GM18868 (cell line): Measurements from ENCODE around the gene TMEM117.
"Not testable (repeated sequence)": the region's sequence is repeated elsewhere in the genome, so short reads cannot be mapped to it uniquely, and the experiment has no call there.

Experiments used
- ATAC-seq: cut with Tn5 transposase; IDR thresholded peaks from one replicate; pipeline ENCODE4 v1.9.1; 2021; ENCODE audit warnings: mild to moderate bottlenecking, moderate library complexity; ENCODE audit not compliant: unreplicated experiment

The TMEM117 gene

DNA sequence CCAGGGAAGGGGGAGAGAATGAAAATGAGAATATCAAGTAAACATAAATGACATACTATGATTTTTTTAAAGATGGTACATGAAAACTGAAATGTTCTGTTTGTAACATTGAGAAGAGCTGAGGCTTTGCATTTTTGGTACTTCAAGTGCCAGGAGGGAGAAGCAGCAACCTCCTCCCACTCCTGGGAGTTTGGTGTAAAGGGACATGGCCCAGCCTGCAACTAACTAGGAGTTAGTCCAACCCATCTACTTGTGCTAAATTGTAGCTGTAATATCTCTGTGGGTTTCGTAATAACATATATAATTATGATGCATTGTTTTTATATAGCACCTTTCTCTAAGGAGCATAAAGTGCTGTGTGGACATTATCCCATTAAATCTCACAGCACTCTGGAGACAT lies 522.8 kb downstream of the TMEM117 start:
- no peak for ATAC-seq

DNA sequence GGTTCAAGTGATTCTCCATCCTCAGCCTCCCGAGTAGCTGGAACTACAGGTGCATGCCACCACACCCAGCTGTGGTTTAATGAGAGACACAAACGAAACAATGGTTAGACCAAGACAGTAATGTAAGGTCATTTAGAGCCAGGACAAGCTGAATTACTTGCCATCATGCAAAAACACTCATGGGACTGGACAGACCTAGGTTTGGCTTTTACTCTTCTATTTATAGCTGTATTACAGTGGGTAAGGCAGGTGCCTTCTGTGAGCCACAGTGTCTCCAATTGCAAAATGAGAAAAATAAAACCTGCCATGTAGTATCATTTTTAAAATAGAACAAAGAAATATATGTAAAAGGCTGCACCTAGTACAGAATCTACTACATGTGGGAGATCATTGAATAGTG lies 527.1 kb downstream of the TMEM117 start:
- no peak for ATAC-seq

DNA sequence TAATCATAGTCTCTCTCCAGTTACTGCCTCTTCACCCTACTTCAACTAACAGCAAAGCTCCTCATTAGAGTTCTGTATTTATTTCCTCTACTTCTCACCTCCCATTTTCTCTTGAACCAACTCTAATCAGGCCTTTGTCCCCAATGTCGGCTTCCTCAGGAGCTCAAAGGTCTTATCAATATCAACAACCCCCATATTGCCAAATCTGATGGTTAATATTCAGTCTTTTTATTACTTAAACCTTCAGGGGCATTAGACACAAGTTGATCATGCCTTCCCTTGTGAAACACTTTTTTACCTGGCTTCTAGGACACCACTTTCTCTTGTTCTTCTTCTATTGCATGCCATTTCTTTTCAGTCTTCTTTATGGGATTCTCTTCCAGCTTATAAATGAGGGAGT lies 531.3 kb downstream of the TMEM117 start:
- no peak for ATAC-seq

DNA sequence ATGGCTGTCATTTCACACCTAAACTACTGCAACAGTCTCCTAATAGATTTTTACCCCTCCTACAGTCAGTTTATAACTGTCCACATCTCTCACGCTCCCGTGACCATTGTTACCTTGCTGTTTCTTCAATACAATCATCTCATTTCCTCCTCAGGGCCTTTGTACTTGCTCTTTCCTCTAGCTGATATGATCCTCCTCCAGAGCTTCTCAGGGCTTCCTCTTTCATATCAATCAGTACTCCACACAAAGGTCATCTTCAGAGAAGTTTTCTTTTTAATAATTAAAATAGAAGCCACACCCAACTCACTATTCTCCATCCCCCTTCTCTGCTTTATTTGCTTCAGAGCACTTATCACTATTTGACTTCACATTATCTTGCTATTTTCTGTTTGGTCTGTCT lies 532.0 kb downstream of the TMEM117 start:
- no peak for ATAC-seq

DNA sequence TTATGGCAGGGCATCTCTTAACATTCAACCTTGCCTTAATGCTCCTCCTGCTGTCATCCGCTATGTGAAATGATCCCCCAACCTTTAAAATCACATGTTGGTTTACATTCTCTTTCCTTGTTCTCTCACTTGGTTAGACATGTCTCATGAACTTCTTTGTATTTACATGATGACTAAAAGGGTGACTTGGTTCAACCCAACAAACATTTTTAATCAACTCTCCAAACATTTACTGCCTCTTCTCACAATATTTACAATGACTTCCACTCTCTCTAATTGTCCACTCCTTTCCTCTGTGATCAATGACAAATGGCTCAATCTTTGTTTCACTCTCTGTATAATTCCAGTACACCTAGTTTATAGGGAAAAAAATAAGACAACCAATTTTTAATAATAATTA lies 534.1 kb downstream of the TMEM117 start:
- ATAC-seq = no peak

DNA sequence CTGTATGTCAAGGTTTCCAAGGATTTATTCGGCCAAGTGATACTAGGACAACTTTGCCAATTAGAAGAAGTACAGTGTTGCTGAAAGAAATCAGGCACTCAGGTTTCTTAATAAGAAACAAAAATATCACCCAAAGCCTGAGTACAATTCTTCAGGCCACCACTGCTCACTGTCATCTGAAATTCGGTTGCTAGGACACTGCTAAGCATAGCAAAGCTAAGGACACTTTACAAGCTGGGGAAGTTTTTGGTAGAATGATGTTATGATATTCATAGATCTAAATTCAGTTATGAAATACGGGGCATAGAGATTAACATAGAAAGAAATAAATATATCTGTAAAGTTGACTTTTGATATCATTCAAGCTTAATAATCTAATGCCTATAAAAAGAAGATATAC lies 535.1 kb downstream of the TMEM117 start:
- no peak for ATAC-seq

DNA sequence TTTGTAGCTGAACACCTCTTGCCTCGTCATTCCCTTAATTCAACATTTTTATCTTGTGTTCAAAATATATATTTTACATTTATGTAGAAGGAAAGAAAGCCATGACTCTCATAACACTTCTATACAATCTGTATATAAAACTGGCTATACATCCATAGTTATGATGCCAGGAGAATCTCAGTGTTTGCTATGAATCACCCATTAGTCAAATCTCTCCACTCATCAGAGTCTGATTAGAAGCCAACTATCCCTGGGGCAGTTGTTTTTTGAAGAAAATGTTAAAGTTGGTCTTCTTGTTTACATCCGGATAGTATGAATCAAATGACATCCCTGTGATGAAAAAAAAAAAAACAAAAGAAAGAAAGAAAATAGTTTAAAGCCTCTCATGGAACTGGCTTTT lies 536.4 kb downstream of the TMEM117 start:
- no peak for ATAC-seq

DNA sequence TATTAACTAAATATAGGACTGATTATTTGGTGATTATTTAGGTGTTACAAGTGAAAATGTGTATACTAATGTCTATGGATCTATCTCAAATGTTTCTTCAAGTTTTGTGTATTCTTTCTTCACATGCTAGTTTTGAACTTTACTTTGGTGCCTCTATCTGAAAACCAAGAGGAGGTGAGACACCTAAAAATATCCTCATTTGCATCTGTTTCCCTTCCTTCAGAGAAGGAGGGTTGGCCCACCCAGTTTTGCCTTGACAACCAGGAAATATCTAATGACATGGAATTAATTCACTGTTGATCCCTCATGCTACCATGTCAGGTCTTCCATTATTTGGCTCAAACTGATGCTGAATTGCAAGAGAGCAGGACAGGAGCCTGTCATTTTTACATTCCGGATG lies 539.8 kb downstream of the TMEM117 start:
- no peak for ATAC-seq

DNA sequence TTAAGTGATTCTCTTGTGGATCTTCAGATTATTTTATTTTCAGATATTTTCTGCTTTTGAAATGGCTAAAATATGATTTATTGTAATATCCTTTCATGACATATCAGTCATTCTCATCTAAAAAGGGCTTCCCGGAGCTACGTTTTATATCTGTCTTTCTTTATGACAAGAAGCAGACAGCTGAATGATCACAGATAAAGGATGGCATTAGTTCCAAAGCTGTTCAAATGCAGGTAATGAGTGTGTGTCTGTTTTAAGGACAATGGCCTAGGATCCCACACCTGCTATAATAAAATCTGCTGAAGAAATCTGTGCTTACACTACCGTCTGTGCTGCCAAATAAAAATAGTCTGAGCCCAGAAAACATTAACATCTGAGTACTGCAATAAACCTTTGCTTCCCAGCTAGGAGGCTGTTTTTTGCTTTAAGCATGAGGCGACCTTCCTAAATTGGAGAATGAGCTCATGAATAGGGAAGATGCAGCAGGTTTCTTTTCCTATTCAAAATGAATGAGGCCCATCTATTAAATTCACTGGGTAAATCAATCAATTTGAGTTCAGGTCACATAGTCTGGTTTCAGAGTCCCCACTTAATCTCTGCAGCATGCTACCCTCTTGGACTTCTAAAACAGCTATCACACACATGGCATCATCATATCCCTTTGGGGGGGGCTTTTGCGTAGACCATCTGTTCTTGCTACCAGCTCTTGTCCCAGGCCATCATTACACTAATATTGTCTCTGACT lies 541.7 kb downstream of the TMEM117 start:
- no peak for ATAC-seq

DNA sequence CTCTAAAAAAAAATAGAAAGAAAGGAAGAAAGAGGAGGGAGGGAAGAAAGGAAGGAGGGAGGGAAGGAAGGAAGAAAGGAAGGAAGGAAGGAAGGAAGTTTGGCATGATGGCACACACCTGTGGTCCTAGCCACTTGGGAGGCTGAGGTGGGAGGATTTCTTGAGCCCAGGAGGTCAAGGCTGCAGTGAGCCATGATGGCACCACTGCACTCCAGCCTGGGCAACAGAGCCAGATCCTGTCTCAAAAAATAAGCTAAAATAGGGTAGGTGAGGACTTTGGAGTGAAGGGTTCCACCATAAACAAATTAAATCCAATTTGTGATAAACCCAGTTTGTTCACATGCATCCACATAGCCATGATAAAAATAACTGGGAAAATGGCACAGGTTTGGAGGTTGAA lies 543.2 kb downstream of the TMEM117 start:
- not testable (repeated sequence) for ATAC-seq

DNA sequence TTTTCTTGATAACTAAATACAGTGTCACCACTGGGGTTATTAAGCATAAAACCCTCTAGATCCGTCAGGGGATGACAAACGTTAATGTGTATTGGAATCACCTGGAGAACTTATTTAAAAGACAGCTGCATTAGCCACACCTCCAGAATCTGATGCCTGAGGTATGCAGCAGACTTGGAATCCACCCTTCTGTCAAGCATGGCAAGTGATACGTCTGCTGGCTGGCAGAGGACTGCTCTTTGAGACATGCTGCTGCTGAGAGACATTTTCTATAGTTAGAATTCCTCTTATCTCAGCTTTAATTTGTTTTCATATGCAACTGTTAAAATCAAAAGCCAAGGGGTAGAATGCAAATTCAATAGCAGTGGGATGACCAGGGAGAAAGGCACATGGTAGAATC lies 544.0 kb downstream of the TMEM117 start:
- no peak for ATAC-seq

DNA sequence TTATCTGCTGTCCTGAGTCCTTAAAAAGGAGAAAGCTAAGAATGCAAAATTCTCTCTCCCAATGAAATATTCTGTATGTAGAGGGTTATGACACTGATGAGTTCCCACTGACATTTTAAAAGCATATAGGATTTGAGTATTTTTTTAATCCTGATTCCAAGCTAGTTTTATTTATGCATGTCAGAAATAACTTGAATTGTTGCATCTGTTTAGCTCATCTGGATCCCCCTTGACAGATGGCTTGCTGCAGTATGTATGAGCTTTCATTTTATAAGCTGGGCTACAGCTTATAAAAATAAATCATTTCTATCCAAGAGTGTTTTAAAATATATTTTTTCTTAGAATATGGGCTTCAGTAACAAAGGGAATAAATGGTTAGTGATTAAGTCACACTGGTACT lies 545.0 kb downstream of the TMEM117 start:
- no peak for ATAC-seq

DNA sequence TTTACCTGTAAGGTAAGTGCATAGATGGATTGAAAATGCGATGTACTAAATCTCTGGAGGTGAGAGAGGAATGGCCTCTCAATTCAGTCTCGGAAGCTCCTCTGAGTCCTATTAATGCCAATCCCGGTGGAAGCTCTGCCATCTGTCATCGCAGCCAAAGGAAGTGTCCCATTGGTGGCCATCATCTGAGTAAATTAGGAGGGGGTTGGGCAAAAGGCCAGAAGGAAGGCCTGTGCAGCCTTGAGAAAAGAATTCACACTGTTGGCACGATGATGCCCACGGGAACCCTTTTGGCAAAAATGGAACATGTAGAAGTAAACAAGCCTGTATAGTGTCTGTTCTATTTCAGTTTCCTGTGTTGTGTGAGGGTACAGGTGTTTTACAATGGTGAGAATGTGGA lies 545.5 kb downstream of the TMEM117 start:
- ATAC-seq = no peak

DNA sequence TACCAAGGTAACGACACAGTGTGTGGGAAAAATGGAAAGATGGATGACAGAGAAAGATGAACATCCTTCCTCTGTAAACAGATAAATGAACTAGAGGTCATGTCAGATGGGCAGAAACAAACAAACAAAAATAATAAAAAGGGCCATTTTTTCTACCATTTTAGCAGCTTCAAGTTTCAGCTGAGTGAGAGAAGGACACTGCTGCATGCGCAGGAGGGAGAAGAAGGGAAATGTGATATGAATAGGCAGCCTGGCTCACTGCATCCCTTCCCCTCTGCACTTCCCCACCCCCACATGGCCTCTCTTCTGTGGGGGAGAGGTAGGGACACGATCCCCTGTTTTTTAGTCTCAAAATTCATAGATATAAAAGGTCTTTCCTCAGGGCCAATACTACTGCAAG lies 548.3 kb downstream of the TMEM117 start:
- no peak for ATAC-seq

DNA sequence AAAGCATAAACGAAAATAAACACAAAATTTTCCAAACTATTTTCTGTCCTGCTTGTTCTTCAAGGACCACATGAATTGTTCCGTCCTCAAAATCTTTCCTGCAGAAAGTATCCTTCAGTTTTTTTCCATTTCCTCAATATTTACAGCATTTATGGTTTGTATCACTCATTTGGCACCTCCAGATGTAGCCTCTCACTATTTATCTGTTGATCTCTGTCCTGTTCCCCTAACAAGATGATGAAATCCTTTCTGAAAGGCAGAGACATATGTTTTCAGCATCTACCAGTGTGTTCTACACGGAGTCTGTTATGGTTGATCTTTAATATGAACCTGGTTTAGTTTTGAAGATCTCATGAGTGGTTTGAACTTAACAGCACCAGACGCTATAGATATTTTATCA lies 550.1 kb downstream of the TMEM117 start:
- ATAC-seq = no peak

DNA sequence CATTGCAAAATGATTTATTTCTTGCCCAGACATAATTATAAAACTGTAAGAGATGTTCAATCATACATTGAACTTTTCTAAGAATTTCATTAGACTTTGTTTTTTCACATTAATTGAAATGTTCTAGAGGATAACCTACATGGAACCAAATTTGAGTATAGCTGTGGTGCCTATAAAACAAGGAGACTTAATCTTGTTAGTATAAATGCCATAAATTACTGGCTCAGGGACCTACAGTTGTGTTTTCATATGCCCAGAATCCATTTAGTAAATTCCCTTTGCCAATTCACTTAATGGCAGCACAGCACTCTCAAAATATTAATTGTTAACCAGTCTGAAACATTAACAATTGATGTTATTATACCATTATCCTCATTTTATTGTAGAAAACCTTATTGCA lies 551.7 kb downstream of the TMEM117 start:
- no peak for ATAC-seq

DNA sequence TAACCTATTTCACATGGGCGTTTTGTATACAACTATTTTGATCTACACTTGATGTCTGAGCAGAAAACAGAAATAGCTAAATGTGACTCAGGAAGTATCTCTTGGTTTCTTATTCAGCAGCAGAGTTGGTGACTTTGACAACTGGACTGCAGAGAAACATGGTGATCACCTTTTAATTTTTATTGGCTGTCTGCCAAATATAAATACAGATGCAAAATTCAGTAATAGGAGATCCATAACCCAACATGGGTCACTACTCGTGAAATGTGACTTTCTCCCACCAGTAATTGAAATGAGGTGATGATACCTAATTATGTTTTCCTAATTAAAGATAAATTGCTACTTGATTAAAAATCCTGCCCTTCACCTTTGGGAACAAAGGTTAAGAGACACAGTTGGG lies 553.2 kb downstream of the TMEM117 start:
- ATAC-seq = no peak

DNA sequence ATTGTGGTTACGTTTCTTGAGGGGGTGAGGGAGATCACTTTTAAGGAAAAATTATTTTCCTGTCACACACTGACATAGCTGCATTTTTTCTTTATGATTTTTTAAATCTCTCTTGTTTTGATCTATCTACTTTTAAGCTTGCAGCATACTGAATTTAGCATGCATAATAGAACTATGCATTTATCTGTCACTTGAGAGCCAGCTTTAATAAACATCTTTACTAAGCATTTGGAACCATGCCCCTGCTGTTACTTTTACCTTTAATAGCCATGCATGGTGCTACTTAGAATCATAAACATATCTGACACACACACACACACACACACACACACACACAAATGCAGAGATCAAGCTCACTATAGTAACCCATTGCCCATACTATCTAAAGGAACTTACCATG lies 554.0 kb downstream of the TMEM117 start:
- ATAC-seq = no peak

DNA sequence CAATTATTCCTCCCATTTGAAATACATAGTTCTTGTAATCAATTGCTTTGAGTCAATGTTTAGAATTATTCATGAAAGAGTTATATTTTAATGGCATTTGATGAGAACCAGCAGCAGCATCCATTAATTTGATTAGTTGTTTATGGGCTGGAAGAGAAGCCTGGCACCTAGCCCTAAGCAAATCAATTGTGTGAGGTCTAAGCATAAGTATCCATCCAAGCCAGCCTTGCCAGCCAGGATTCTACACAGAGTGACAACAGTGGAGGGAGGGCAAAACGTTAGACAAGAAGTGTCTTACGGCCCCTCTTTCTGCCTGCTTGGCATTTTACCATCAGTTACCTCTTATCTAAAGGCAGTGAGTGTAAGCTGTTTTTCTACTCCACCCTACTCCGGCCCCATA lies 561.8 kb downstream of the TMEM117 start:
- ATAC-seq = no peak

DNA sequence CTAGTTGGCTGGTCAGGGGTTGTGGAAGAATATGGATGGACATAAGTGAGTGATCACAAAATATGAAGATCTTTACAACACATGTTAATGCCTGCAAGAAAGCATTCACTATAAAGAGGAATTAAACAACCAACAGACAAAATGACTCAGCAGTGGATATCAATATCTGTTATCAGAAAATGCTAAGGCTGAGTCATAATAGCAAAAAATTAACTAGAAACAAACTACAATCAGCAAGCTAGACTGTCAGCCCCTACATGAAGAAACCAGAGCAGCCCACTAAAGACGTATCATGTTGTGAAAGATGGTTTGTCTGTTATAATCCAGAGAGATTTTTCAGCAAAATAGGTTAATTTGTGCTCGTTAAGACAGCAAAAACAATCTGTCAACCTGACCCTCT lies 567.3 kb downstream of the TMEM117 start:
- ATAC-seq = no peak

DNA sequence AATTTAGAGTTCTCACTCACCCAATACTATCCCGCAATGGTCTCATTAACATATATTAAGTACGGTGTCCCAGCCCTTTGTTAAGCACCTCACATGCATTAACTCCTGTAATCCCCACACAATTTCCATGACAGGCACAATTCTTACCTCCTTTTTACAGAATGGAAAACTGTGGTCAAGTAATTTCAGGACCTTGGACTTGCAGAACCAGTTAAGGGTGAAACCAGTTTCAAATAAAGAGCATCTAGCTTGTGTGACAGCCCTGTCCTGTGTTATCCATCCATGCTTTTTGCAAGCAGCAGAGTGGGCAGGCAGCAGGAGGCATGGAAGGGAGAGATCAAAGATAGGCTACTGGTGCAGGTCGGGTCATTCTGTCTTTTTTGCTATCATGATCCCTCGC lies 569.4 kb downstream of the TMEM117 start:
- ATAC-seq = no peak

DNA sequence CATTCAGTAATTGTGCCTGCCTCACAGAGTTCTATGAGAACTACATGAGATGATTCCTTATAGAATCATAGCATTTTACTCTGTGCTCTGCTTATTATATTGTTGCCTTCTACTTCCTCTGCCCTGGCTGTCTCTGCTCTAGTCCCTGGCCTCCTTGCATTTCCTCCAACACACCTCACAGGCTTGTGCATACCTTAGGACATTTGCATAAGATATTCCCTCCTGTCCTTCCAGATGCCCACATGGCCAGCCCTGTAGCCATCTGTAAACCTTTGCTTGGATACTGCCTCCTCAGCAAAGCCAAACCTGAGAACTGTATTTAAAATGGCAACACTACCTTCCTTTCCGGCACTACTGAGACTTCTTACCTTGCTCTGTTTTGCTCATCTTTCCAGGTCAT lies 586.7 kb downstream of the TMEM117 start:
- ATAC-seq = no peak

DNA sequence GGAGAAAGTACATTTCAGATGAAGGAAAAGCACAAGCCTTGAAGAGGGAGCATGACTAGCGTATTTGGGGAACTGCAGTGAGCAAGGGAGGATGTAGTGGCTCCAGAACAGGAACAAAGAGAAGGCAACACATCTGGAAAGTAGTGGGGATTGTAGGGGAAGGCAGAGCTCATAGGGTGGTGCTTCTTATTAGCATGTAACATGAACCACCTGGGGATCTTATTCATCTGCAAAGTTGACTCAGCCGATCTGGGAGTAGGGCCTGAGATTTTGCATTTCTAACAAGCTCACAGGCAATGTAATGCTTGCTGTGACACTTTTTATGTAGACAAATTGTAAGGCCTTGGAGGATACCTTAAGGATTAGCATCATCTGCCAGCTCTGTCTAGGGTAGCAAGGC lies 592.9 kb downstream of the TMEM117 start:
- no peak for ATAC-seq
